Ureter (tissue), 1 donor: ENCODE results near the gene NOX3. TPM values are rescaled to one million over a fixed set of nuclear protein-coding genes. Genes with fewer than 3 reads are reported as not detected.
A peak's percentile ranks its signal among the peaks of the same experiment; 100 is the strongest.
"Not testable (repeated sequence)": the region's sequence is repeated elsewhere in the genome, so short reads cannot be mapped to it uniquely, and the experiment has no call there.

Experiments used
- DNase-seq: peaks from one replicate; pipeline ENCODE4 v3.0.0-alpha.2; 2020; ENCODE audit warnings: low spot score
- total RNA-seq: library from RNA; stranded (reverse); gene quantifications from one replicate; pipeline ENCODE4 v1.2.4, GENCODE V29; 2023
- donor health status: DM: yes; HTN: yes; CAD: no.

NOX3 gene, protein sequence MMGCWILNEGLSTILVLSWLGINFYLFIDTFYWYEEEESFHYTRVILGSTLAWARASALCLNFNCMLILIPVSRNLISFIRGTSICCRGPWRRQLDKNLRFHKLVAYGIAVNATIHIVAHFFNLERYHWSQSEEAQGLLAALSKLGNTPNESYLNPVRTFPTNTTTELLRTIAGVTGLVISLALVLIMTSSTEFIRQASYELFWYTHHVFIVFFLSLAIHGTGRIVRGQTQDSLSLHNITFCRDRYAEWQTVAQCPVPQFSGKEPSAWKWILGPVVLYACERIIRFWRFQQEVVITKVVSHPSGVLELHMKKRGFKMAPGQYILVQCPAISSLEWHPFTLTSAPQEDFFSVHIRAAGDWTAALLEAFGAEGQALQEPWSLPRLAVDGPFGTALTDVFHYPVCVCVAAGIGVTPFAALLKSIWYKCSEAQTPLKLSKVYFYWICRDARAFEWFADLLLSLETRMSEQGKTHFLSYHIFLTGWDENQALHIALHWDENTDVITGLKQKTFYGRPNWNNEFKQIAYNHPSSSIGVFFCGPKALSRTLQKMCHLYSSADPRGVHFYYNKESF
- total RNA-seq: not detected

GRCh38 chr6:155455766-155456165 is at the start of gene NOX3:
NOX3 (minus strand) TSS chr6:155455839; CDS start chr6:155455800, 39 bp downstream.
- DNase-seq: no peak

GRCh38 chr6:155504848-155505607 is 49.4 kb upstream of the NOX3 start:
- DNase-seq: no peak

GRCh38 chr6:155502393-155502792 is 46.8 kb upstream of the NOX3 start:
- DNase-seq: no peak

GRCh38 chr6:155499574-155499973 is 43.9 kb upstream of the NOX3 start:
- no peak for DNase-seq

GRCh38 chr6:155498370-155498769 is 42.7 kb upstream of the NOX3 start:
- no peak for DNase-seq

- no peak for DNase-seq
Observed at GRCh38 chr6:155497273-155497672, 41.6 kb upstream of the NOX3 start.

DNA sequence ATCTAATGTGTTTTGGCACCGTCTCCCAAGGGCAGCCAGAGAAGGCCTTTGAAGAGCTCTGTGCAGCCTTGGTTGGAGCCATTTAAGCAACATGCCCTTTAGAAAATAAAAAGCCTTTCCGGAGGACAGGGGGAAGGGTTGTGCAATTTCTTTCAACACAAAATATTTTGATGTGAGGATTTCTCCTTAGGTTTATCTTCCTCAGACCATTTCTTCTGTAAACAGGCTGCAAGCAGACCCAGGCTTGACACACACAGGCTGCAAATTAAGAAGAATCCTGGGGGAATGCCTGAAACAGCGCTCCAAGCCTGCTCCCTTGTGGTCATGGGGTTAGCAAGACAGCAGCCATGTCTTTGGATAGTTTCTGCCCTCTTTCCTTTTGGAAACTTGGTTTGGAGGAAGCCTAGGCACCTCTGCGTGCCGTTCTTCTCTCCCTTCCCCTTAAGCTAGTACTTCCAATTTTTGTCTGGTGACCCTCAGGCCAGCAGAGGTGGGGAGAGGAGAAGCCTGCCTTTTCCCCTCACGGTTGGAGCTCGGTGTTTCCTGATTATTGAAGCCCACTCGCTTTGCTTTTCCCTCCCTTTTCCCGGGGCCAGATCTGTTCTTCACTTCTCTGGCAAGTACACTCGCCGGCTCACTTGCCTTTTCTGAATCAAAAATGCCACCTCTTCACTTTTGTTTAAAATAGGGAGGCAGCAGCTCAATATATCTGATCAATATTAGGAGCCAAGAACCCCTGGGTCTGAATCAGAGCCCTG is 39.6 kb upstream of the NOX3 start:
- peak; percentile 47 for DNase-seq

DNA sequence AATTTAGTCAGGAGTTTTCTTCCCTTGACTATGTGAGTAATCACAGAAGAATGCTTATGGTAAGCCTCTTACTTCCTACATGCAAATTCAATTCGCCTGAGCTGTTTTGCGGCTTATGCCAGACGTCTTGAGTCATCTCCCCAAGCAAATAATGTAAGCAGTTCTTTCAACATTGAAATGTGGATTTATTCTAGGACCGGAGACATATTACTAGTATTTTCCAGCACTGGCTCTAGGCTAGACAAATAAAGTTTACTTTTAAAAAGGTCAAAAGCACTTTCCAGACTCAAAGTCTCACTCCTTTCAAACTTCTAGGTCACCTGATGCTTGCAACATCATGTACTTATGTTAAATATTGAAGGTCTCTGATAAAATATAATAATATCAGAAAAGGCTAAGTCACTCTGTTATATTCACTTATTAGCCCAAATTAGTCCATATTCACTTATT is 38.1 kb upstream of the NOX3 start:
- peak; percentile 65 for DNase-seq

- DNase-seq: no peak
Observed at GRCh38 chr6:155493026-155493693, 37.5 kb upstream of the NOX3 start.

- DNase-seq: no peak
Observed at GRCh38 chr6:155492061-155492735, 36.6 kb upstream of the NOX3 start.

- DNase-seq: no peak
Observed at GRCh38 chr6:155491421-155491820, 35.8 kb upstream of the NOX3 start.

DNA sequence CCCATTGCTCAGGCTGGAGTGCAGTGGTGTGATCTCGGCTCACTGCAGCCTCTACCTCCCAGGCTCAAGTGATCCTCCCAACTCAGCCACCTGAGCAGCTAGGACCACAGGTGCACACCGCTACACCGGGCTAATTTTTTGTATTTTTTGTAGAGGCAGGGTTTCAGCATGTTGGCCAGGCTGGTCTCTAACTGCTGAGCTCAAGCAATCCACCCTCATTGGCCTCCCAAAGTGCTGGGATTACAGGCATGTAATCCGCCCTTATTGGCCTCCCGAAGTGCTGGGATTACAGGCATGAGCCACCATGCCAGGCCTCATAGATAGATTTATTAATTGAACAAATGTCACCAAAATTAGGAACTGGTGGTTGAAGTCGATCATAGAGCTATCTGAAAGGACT is 32.6 kb upstream of the NOX3 start:
- not testable (repeated sequence) for DNase-seq

GRCh38 chr6:155487371-155488130 is 31.9 kb upstream of the NOX3 start:
- no peak for DNase-seq

DNA sequence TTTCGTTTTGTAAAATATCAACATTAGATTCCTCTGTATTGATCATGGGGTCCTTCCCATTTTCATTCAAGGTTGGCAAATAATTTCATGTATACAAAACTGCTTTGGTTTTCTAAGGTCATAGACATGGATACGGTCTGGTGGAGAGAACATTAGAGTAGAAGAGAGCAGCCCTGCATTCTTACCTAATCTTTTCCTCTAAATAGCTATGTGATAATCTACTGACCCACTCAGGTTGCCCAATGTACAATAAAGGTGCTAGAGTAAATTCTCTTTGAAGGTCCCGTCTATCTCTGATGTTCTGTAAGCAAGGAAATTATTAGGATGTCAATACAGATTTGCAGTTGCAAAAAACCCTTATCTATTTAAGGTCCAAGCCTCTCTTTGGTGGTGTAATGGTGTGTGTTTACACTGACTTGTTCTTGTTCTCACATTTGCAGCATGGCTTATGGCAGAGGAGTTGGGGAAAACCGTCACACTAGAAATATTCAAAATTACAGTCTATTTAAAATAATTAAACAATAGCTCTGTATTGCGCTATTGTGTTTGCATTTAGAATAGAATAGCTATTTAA is 31.2 kb upstream of the NOX3 start:
- no peak for DNase-seq

GRCh38 chr6:155485756-155486155 is 30.1 kb upstream of the NOX3 start:
- DNase-seq: no peak

DNA sequence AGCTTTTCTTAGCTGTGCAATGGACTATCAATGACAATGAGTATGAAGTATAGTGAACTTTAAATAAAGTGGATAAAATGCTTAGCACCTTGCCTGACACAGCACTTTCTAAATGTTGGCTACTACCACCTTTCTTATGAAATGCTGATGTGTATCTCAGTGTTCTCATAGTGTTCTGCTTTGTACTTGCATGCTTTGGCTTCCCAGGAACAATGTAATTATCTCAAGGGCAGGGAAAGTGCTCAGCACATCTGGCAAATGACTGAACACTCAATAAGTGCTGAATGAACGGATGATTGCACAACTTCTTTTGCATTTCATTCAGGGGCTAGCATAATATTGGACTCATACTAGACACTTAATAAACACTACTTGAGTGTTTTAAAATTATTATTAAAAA is 28.2 kb upstream of the NOX3 start:
- DNase-seq: no peak

DNA sequence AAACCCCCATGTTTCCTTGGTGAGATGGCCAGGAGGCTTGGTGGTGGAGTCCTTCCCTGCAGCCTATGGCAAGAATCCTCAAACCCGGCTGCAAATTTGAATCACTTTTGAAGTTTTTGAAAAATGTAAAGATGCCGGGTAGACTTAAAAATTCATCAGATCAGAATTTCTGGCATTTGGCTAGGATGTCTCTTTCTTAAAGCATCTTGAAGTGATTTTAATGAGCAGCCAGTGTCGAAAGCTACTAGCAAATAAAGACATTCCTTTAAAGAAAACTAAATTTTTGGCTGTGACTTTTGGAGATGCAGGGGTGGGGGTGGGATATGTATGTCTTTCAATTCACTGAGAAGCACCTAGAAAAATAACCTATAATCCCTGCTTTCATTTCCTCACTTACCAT is 25.6 kb upstream of the NOX3 start:
- no peak for DNase-seq

GRCh38 chr6:155473741-155474140 is 18.1 kb upstream of the NOX3 start:
- DNase-seq: no peak

- DNase-seq: no peak
Observed at GRCh38 chr6:155472886-155473285, 17.2 kb upstream of the NOX3 start.
